CD4-positive, alpha-beta T cell (primary cell): ENCODE data around the gene IL1RAPL2. TPM values are rescaled to one million over a fixed set of nuclear protein-coding genes. Genes with fewer than 3 reads are reported as not detected.

Source experiments
- ATAC-seq: fragments of 200-7000 bp; cut with Tn5 transposase; one replicate; pipeline ENCODE4 v1.10.0; 2022; ENCODE audit warnings: mild to moderate bottlenecking; ENCODE audit not compliant: poor library complexity
- CTCF ChIA-PET: fragments of 350-600 bp; sonication (Branson Sonifier 250); formaldehyde crosslinking; loops from one replicate; lab custom pipeline; 2021; ENCODE audit warnings: antibody characterized with exemption, inconsistent platforms; lab: Charles Lee
- POLR2A ChIA-PET: fragments of 350-600 bp; sonication (Branson Sonifier 250); formaldehyde crosslinking; loops from one replicate; lab custom pipeline; 2021; ENCODE audit warnings: antibody characterized with exemption, inconsistent platforms; lab: Charles Lee
- DNase-seq, 14 experiments: peaks; one replicate each; pipeline ENCODE4 v3.0.0-alpha.2; 2013 to 2020; ENCODE audit warnings: mixed read lengths in 2 of 14
- H3K27ac ChIP-seq, 2 donors: one replicate each; pipeline versions ENCODE4 v1.5.1 to v1.7.0; 2013; ENCODE audit warnings: low read length in 2 of 2, low read depth in 1 of 2, mild to moderate bottlenecking in 1 of 2
- H3K27me3 ChIP-seq, 2 experiments: 1 replicate in 1 of 2; 2 replicates in 1 of 2; pipeline versions ENCODE4 v1.6.1 to v1.7.0; 2013; ENCODE audit warnings: low read length in 2 of 2, control low read depth in 1 of 2, mild to moderate bottlenecking in 1 of 2, moderate library complexity in 1 of 2; ENCODE audit not compliant: insufficient read depth in 2 of 2, control insufficient read depth in 1 of 2
- H3K36me3 ChIP-seq: one replicate; pipeline ENCODE4 v1.6.1; 2013; ENCODE audit warnings: low read length, control low read depth; ENCODE audit not compliant: insufficient read depth
- H3K4me1 ChIP-seq: one replicate; pipeline ENCODE4 v1.6.1; 2013; ENCODE audit warnings: low read length, control low read depth; ENCODE audit not compliant: insufficient read depth
- H3K4me3 ChIP-seq: one replicate; pipeline ENCODE4 v1.5.1; 2013; ENCODE audit warnings: mild to moderate bottlenecking, low read length, moderate library complexity
- H3K9me3 ChIP-seq, 2 experiments: 1 replicate in 1 of 2; 2 replicates in 1 of 2; pipeline versions ENCODE4 v1.6.1 to v1.7.0; 2013; ENCODE audit warnings: low read length in 2 of 2, mild to moderate bottlenecking in 2 of 2, control low read depth in 1 of 2, moderate library complexity in 1 of 2; ENCODE audit not compliant: control insufficient read depth in 1 of 2, insufficient read depth in 1 of 2
- H3K27ac Mint-ChIP-seq: one replicate; pipeline ENCODE4 v1.8.0; 2020; ENCODE audit warnings: mixed read lengths
- H3K27me3 Mint-ChIP-seq: one replicate; pipeline ENCODE4 v1.8.0; 2021; ENCODE audit warnings: mixed read lengths
- H3K36me3 Mint-ChIP-seq: one replicate; pipeline ENCODE4 v1.8.0; 2021; ENCODE audit warnings: low read depth, mixed read lengths
- H3K4me1 Mint-ChIP-seq: one replicate; pipeline ENCODE4 v1.8.0; 2021; ENCODE audit warnings: low read depth, mixed read lengths
- H3K4me3 Mint-ChIP-seq: one replicate; pipeline ENCODE4 v1.8.0; 2020; ENCODE audit warnings: mild to moderate bottlenecking, mixed read lengths
- H3K9me3 Mint-ChIP-seq: one replicate; pipeline ENCODE4 v1.8.0; 2020; ENCODE audit warnings: mixed read lengths
- intact Hi-C, 2 experiments: fragments of 100-400 bp; cut with DNase I in 1 of 2; cut with micrococcal nuclease in 1 of 2; formaldehyde crosslinking; loops; one replicate each; pipeline versions ENCODE4 v1.15.1 to v1.9.0; 2023 to 2025; cut with DNase I, micrococcal nuclease
- total RNA-seq, 174 experiments: library from RNA in 2 of 174; stranded (reverse) in 2 of 174; gene quantifications; one replicate each; pipeline ENCODE4 v1.2.3 and lab custom pipeline; 2021 to 2026
- TF ChIP-seq, protein P1 (sequence below): fragments of 200-600 bp; IDR thresholded peaks from one replicate; pipeline ENCODE4 v1.8.0; 2022; ENCODE audit warnings: antibody characterized with exemption, mild to moderate bottlenecking

Gene IL1RAPL2
- total RNA-seq, 2 experiments from 2014 or later, result not detected

GRCh38 chrX:105315248-105315647 lies 749.2 kb downstream of the IL1RAPL2 start:
- Mint-ChIP-seq H3K27ac (no peak overlapping the region), H3K9me3 (no peaks in the 10 kb centered on the region), H3K4me1 (no peaks in the 10 kb centered on the region), H3K27me3 (no peaks in the 10 kb centered on the region), H3K4me3 (no peak overlapping the region), H3K36me3 (no peaks in the 10 kb centered on the region)
- H3K4me3 ChIP-seq, result no peak overlapping the region
- ChIA-PET CTCF (no interaction called here), POLR2A (no interaction called here)
- no peak for DNase-seq
- no peaks in the 10 kb centered on the region for H3K27me3 ChIP-seq
- TF ChIP-seq, protein P1, sequence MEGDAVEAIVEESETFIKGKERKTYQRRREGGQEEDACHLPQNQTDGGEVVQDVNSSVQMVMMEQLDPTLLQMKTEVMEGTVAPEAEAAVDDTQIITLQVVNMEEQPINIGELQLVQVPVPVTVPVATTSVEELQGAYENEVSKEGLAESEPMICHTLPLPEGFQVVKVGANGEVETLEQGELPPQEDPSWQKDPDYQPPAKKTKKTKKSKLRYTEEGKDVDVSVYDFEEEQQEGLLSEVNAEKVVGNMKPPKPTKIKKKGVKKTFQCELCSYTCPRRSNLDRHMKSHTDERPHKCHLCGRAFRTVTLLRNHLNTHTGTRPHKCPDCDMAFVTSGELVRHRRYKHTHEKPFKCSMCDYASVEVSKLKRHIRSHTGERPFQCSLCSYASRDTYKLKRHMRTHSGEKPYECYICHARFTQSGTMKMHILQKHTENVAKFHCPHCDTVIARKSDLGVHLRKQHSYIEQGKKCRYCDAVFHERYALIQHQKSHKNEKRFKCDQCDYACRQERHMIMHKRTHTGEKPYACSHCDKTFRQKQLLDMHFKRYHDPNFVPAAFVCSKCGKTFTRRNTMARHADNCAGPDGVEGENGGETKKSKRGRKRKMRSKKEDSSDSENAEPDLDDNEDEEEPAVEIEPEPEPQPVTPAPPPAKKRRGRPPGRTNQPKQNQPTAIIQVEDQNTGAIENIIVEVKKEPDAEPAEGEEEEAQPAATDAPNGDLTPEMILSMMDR, result no peak
- H3K9me3 ChIP-seq, result no peaks in the 10 kb centered on the region
- H3K4me1 ChIP-seq, result no peaks in the 10 kb centered on the region
- intact Hi-C loops, result no loop called here
- no peak for ATAC-seq
- H3K36me3 ChIP-seq, result no peaks in the 10 kb centered on the region
- no peak overlapping the region for H3K27ac ChIP-seq

DNA sequence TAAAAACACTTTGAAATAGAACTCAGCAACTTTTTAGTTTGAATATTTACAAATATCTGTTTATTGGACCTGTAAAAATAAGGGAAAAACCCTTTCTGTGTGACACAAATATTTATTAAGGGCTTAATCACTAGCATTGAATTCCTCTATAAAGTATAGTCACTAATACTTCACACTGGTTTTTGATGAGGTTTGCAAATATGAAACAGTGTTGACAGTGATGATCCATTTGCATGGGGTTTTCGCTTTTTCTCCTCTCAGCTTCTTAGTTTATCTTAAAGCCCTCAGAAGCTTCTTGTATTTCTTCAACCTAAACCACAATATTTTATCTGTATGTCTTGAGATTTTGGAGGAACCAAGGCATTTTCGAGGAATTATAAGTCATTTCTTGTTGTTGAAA lies 751.1 kb downstream of the IL1RAPL2 start:
- Mint-ChIP-seq H3K36me3 (no peaks in the 10 kb centered on the region), H3K4me1 (no peaks in the 10 kb centered on the region), H3K27ac (no peak overlapping the region), H3K27me3 (no peaks in the 10 kb centered on the region), H3K4me3 (no peak overlapping the region), H3K9me3 (no peaks in the 10 kb centered on the region)
- ChIA-PET POLR2A (no interaction called here), CTCF (interaction anchor here (0.7 kb wide), 1 partner anchor 86 kb away, joined by 3 read pairs; no protein-coding TSS in a partner anchor)
- intact Hi-C loops, result no loop called here
- H3K36me3 ChIP-seq, result no peaks in the 10 kb centered on the region
- TF ChIP-seq, protein P1, result no peak
- DNase-seq, result no peak
- no peaks in the 10 kb centered on the region for H3K4me1 ChIP-seq
- no peaks in the 10 kb centered on the region for H3K27me3 ChIP-seq
- no peak overlapping the region for H3K27ac ChIP-seq
- no peaks in the 10 kb centered on the region for H3K9me3 ChIP-seq
- no peak for ATAC-seq
- no peak overlapping the region for H3K4me3 ChIP-seq

DNA sequence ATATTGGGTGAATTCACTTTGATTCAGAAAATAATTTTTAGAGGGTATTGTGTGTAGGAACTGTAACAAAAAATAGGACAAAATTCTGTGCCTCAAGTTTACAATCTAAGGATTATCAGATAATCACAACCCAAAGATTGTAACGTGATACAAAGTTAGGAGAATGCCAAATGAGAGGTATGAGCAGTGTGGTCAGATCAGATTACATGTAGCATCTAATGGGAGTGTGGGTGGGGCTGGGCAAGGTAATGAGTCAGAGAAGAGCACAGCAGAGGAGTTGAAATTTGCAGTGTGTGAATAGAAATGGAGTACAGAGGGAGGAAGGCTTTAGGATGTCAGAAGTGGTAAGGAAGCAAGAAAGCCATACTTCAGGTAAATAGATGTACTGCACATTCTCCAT lies 757.9 kb downstream of the IL1RAPL2 start:
- no peaks in the 10 kb centered on the region for H3K9me3 ChIP-seq
- Mint-ChIP-seq H3K4me3 (no peak overlapping the region), H3K36me3 (no peaks in the 10 kb centered on the region), H3K27me3 (no peaks in the 10 kb centered on the region), H3K27ac (no peak overlapping the region), H3K9me3 (peaks cover 3% of the 10 kb centered on the region), H3K4me1 (no peaks in the 10 kb centered on the region)
- DNase-seq, result no peak
- no peak overlapping the region for H3K27ac ChIP-seq
- TF ChIP-seq, protein P1, result no peak
- ChIA-PET POLR2A (no interaction called here), CTCF (no interaction called here)
- H3K27me3 ChIP-seq, result no peaks in the 10 kb centered on the region
- H3K4me3 ChIP-seq, result no peak overlapping the region
- no peak for ATAC-seq
- H3K4me1 ChIP-seq, result no peaks in the 10 kb centered on the region
- intact Hi-C loops, result no loop called here
- no peaks in the 10 kb centered on the region for H3K36me3 ChIP-seq
